Measurements from ENCODE around the gene VRK2. TPM values are rescaled to one million over a fixed set of nuclear protein-coding genes. Genes with fewer than 3 reads are reported as not detected.

The VRK2 gene
- total and polyA plus RNA-seq, 12 donors: 8.4 to 31.0 (median 26.5) TPM

- H3K4me3 ChIP-seq: no peak overlapping the region
- WGBS, 2 donors: 92 to 93% methylated on average over 6 of the region's 6 CpGs
- DNase-seq (no peak), ATAC-seq (no peak)
- H3K9me3 ChIP-seq: no peaks in the 10 kb centered on the region
- no peaks in the 10 kb centered on the region for H3K27me3 ChIP-seq
- no peak overlapping the region for H3K27ac ChIP-seq
- H3K36me3 ChIP-seq: peaks cover 0 to 33% (median 0%) of the 10 kb centered on the region in 9 donors
- H3K4me1 ChIP-seq: no peaks in the 10 kb centered on the region
- intact Hi-C loops (cut with DNase I): no loop called here
- no peak for TF ChIP-seq CTCF (IDR thresholded peaks at IDR 0.05)
Measured at GRCh38 chr2:58204195-58204959, 157.8 kb downstream of the VRK2 start.

DNA sequence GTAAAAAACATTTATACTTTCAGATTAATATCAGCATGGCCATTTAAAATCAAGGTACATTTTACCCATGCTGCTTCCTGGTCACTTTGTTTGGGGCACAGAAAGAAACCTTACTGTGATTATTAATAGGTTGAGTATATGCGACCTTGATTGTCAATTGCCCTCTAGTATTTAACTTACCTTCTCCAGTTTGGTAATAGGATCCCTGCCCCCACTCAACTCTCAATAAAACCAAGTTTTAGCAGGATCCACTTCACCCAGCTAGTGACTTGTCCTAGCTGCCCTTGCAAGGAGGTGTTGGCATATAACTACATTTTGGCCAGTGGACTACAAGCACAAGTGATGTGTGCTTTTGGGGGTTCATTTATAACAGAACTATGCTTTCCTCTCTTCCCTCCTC, 160.2 kb downstream of the VRK2 start:
- no peaks in the 10 kb centered on the region for H3K4me1 ChIP-seq
- no peak for ATAC-seq
- intact Hi-C loops (cut with DNase I): loop anchor here in 1 of 10 donors (5.0 kb wide), 1 partner anchor 429 kb away; no protein-coding TSS in a partner anchor
- H3K4me3 ChIP-seq: no peak overlapping the region
- DNase-seq: no peak
- no peak overlapping the region for H3K27ac ChIP-seq
- H3K36me3 ChIP-seq: peaks cover 0 to 29% (median 0%) of the 10 kb centered on the region in 9 donors
- no peaks in the 10 kb centered on the region for H3K27me3 ChIP-seq
- H3K9me3 ChIP-seq: peaks cover 0 to 9% (median 0%) of the 10 kb centered on the region in 11 donors
- WGBS, 2 donors: 95 to 100% methylated on average over 1 of the region's 1 CpG
- no peak for TF ChIP-seq CTCF (IDR thresholded peaks at IDR 0.05)

- no peak for DNase-seq
- WGBS, 2 donors: 80 to 90% methylated on average over 3 of the region's 3 CpGs
Measured at GRCh38 chr2:58207189-58207588, 160.6 kb downstream of the VRK2 start.

More at GRCh38 chr2:58207189-58207588, 160.6 kb downstream of the VRK2 start:
- H3K36me3 ChIP-seq: peaks cover 0 to 29% (median 0%) of the 10 kb centered on the region in 9 donors
- no peak overlapping the region for H3K4me3 ChIP-seq
- H3K27ac ChIP-seq: no peak overlapping the region
- peaks cover 0 to 9% (median 0%) of the 10 kb centered on the region in 11 donors for H3K9me3 ChIP-seq
- TF ChIP-seq CTCF (IDR thresholded peaks at IDR 0.05): no peak
- ATAC-seq: no peak
- H3K27me3 ChIP-seq: no peaks in the 10 kb centered on the region
- intact Hi-C loops (cut with DNase I): loop anchor here in 1 of 10 donors (5.0 kb wide), 1 partner anchor 430 kb away; no protein-coding TSS in a partner anchor
- no peaks in the 10 kb centered on the region for H3K4me1 ChIP-seq

Other genes starting within 250 kb of the VRK2 start
- gene FANCL, start 194.5 kb downstream of the VRK2 start, total RNA-seq: 10 to 100 TPM in 9 of 10 donors, 1 to 10 TPM in 1; 8.9 to 16.3 (median 11.9) TPM
- gene FANCL, start 194.5 kb downstream of the VRK2 start, polyA plus RNA-seq: 10 to 100 TPM in 1 of 2 donors, 1 to 10 TPM in 1; 7.4 to 19.2 TPM

All from heart right ventricle (tissue), 16 donors.